Measurements from ENCODE around the gene TAF11L7.
"Not testable (repeated sequence)": the region's sequence is repeated elsewhere in the genome, so short reads cannot be mapped to it uniquely, and the experiment has no call there.

TAF11L7 gene

DNA sequence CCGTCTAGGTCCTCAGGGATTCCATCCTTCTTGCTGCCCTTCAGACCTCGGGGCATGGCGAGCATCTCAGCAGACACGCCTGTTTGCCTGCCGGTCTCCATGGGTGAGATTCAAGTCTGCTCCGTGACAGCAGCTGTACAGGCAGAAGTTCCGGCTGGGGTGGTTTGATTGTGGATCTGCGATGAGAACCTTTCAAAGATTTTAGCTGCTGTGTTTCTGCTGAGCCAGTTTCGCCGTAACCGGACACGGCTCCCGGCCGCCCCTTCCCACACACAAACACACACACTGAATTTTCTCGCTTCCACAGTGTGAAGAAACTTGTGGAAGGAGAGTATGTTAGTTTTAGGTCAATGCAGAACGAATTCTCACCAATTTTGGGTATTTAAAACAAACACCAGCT is at the start of gene TAF11L7:
Gene TAF11L7, minus strand, starts transcription at position 101 of the 400 bp plus-strand sequence.
- not testable (repeated sequence) for FAIRE-seq; DNase-seq (ENCODE audit: insufficient read length, low spot score)

DNA sequence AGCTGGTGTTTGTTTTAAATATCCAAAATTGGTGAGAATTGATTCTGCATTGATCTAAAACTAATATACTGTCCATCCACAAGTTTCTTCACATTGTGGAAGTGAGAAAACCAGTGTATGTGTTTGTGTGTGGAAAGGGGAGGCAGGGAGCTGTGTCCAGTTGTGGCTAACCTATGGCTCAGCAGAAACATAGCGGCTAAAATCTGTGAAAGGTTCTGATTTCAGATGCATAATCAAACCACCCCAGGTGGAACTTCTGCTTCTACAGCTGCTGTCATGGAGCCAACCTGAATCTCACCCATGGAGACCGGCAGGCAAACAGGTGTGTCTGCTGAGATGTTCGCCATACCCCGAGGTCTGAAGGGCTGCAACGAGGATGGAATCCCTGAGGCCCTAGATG is 48.6 kb upstream of the TAF11L7 start, which contains the start of gene TAF11L14:
Gene TAF11L14, plus strand, starts transcription at position 301 of the 400 bp plus-strand sequence.
- FAIRE-seq (no peak), DNase-seq (ENCODE audit: insufficient read length, low spot score) (no peak)
- TF ChIP-seq, protein P1, sequence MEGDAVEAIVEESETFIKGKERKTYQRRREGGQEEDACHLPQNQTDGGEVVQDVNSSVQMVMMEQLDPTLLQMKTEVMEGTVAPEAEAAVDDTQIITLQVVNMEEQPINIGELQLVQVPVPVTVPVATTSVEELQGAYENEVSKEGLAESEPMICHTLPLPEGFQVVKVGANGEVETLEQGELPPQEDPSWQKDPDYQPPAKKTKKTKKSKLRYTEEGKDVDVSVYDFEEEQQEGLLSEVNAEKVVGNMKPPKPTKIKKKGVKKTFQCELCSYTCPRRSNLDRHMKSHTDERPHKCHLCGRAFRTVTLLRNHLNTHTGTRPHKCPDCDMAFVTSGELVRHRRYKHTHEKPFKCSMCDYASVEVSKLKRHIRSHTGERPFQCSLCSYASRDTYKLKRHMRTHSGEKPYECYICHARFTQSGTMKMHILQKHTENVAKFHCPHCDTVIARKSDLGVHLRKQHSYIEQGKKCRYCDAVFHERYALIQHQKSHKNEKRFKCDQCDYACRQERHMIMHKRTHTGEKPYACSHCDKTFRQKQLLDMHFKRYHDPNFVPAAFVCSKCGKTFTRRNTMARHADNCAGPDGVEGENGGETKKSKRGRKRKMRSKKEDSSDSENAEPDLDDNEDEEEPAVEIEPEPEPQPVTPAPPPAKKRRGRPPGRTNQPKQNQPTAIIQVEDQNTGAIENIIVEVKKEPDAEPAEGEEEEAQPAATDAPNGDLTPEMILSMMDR (IDR thresholded peaks at IDR 0.05; ENCODE audit: insufficient read depth, missing control alignments), result no peak

GRCh38 chr5:17631788-17632187 is 46.2 kb upstream of the TAF11L7 start, which contains the start of gene TAF11L13:
Gene TAF11L13 (plus strand): TSS chr5:17632088.
- DNase-seq (ENCODE audit: insufficient read length, low spot score); FAIRE-seq: not testable (repeated sequence)

DNA sequence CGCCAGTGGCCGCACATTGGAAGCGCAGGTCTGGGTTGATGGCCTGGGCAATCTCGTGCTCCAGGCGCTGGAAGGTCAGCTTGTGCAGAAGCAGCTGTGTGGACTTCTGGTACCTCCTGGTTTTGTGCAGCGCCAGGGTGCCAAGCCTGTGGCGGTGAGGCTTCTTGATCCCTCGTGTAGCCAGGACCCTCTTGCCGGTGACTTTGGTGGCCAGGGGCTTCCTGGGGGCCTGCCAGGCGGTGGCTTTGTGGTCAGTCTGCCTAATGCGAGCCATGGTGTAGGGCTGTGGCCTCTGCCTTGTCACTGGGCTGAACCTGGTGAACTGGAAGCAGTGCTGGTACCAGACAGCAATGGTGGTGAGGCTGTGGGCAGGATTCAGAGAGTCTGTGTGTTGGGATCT is 40.1 kb upstream of the TAF11L7 start:
- TF ChIP-seq, protein P1 (IDR thresholded peaks at IDR 0.05; ENCODE audit: insufficient read depth, missing control alignments), result no peak
- DNase-seq (ENCODE audit: insufficient read length, low spot score) (no peak), FAIRE-seq (no peak)

DNA sequence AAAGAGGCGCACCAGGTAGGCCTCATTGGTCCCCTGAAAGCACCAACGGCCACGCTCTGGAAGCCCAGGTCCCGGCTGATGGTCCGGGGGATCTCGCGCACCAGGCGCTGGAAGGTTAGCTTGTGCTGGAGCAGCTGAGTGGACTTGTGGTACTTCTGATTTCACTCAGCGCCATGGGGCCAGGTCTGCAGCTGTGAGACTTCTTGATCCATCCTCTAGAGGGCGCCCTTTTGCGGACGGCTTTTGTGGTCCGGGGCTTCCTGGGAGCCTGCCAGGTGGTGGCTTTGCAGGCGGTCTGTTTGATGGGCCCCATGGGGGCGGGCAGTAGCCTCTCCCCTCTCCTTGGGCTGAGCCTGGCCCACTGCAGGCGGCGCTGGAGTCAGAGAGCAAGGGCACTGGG is 35.1 kb upstream of the TAF11L7 start:
- FAIRE-seq, result no peak
- no peak for DNase-seq (ENCODE audit: insufficient read length, low spot score)
- TF ChIP-seq, protein P1 (IDR thresholded peaks at IDR 0.05; ENCODE audit: insufficient read depth, missing control alignments), result no peak

DNA sequence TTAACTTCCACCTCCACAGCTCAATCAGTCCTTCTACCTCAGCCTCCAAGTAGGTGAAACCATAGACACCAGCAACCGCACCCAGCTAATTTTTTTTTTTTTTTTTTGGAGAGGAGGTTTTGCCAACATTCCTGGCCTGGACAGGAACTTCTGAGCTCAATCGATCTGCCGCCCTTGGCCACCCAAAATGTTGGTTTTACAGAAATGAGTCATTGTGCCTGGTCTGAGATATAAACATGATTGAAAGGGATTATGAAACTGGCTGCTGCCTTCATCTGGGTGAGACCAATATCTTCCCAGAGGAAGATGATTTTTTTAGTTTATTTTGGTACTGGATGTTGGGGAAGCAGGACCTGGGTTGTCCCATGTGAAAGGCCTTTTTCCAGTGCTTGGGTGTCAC is 33.8 kb upstream of the TAF11L7 start:
- TF ChIP-seq, protein P1 (IDR thresholded peaks at IDR 0.05; ENCODE audit: insufficient read depth, missing control alignments), result no peak
- FAIRE-seq (no peak), DNase-seq (ENCODE audit: insufficient read length, low spot score) (no peak)

GRCh38 chr5:17614872-17615605 is 29.5 kb upstream of the TAF11L7 start:
- TF ChIP-seq, protein P1 (IDR thresholded peaks at IDR 0.05; ENCODE audit: insufficient read depth, missing control alignments), result no peak
- FAIRE-seq, result no peak
- DNase-seq (ENCODE audit: insufficient read length, low spot score), result no peak

DNA sequence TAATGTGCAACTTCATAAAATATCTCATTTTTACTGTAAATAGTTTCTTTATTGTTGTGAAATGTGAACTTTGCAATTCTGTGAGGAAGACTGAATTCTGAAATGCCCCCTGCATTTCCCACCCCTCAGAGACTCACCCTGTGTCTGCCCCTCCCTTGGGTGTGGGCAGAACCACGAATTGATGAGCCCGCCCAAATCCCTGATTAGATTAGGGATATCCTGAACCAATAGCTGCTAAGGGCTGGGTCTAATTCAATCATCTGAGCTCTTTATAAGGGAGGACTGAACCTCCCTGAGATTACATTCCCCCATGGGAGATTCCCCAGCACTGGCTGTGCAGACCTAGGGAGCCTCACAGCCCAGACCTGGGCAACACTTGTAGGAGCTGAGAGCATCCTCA is 24.5 kb upstream of the TAF11L7 start, which contains the start of gene TAF11L12:
Gene TAF11L12, plus strand, starts transcription at position 301 of the 400 bp plus-strand sequence.
- not testable (repeated sequence) for DNase-seq (ENCODE audit: insufficient read length, low spot score); FAIRE-seq

- not testable (repeated sequence) for FAIRE-seq
These were observed 21.9 kb upstream of the TAF11L7 start for GRCh38 chr5:17607461-17607860.

More at GRCh38 chr5:17607461-17607860, 21.9 kb upstream of the TAF11L7 start:
- not testable (repeated sequence) for DNase-seq (ENCODE audit: insufficient read length, low spot score)
